ENCODE results near the gene NECTIN1. TPM values are rescaled to one million over a fixed set of nuclear protein-coding genes. Genes with fewer than 3 reads are reported as not detected.

NECTIN1 gene
- total RNA-seq, 2 experiments from 2014 or later = 5.8 to 14.3 TPM

GRCh38 chr11:119635041-119635740, 93.8 kb downstream of the NECTIN1 start:
- H3K9me2 ChIP-seq (ENCODE audit: insufficient read depth, low read length) = no peaks in the 10 kb centered on the region
- DNase-seq (ENCODE audit: low spot score) = no peak
- no peak overlapping the region for H3K4me3 ChIP-seq (ENCODE audit: low read depth, low read length, poor library complexity, severe bottlenecking)
- H3K9me3 ChIP-seq (ENCODE audit: low read length) = no peaks in the 10 kb centered on the region
- BruUV-seq (replicated peaks) = no TSS peak
- no peaks in the 10 kb centered on the region for H4K20me1 ChIP-seq (ENCODE audit: insufficient read depth, low read length)
- H3K27ac ChIP-seq (ENCODE audit: low read depth, low read length, poor library complexity, severe bottlenecking) = no peak overlapping the region
- H3K4me2 ChIP-seq (ENCODE audit: low read length) = no peak overlapping the region
- ChIA-PET POLR2A (no interaction called here), CTCF (ENCODE audit: unreplicated experiment) (no interaction called here)
- H3K4me1 ChIP-seq (ENCODE audit: insufficient read depth, low read length, poor library complexity, severe bottlenecking) = no peaks in the 10 kb centered on the region
- intact Hi-C loops (cut with micrococcal nuclease; ENCODE audit: unreplicated experiment) = no loop called here
- H3K36me3 ChIP-seq (ENCODE audit: insufficient read depth, low read length) = no peaks in the 10 kb centered on the region
- TF ChIP-seq EZH2phosphoT487 (IDR thresholded peaks at IDR 0.05; ENCODE audit: borderline replicate concordance, low read depth, low read length) (no peak), CTCF (conservative IDR thresholded peaks at IDR 0.05; ENCODE audit: low read length) (no peak)
- H2AFZ ChIP-seq (ENCODE audit: low read length) = no peak overlapping the region
- no peaks in the 10 kb centered on the region for H3K79me2 ChIP-seq (ENCODE audit: insufficient read depth, low read depth, low read length)

DNA sequence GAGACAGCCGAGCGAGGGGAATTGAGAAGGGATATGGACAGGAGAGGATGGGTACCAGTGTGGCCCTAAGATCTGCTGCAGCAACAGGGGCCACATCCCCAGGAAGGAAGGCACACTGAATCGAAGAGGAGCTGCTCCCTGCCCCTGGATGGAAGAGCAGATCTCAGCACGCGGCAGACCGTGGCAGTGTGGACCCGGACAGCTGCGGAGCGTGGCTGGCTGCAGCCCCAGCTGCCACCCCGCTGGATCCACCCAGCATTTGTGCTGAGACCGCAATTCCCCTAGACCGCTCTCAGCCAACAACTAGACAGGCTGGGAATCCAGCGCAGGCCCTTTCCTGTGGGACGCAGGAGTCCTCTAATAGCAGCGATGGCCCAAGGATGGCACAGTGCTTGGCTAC, 94.7 kb downstream of the NECTIN1 start:
- Histone ChIP-seq H3K4me3 (ENCODE audit: low read depth, low read length, poor library complexity, severe bottlenecking) (no peak overlapping the region), H3K9me2 (ENCODE audit: insufficient read depth, low read length) (no peaks in the 10 kb centered on the region), H3K9me3 (ENCODE audit: low read length) (no peaks in the 10 kb centered on the region), H3K27ac (ENCODE audit: low read depth, low read length, poor library complexity, severe bottlenecking) (no peak overlapping the region), H3K4me2 (ENCODE audit: low read length) (no peak overlapping the region), H2AFZ (ENCODE audit: low read length) (no peak overlapping the region), H4K20me1 (ENCODE audit: insufficient read depth, low read length) (no peaks in the 10 kb centered on the region), H3K36me3 (ENCODE audit: insufficient read depth, low read length) (no peaks in the 10 kb centered on the region), H3K4me1 (ENCODE audit: insufficient read depth, low read length, poor library complexity, severe bottlenecking) (no peaks in the 10 kb centered on the region), H3K79me2 (ENCODE audit: insufficient read depth, low read depth, low read length) (no peaks in the 10 kb centered on the region)
- ChIA-PET CTCF (ENCODE audit: unreplicated experiment) (no interaction called here), POLR2A (no interaction called here)
- intact Hi-C loops (cut with micrococcal nuclease; ENCODE audit: unreplicated experiment) = no loop called here
- BruUV-seq (replicated peaks) = no TSS peak
- TF ChIP-seq EZH2phosphoT487 (IDR thresholded peaks at IDR 0.05; ENCODE audit: borderline replicate concordance, low read depth, low read length) (no peak), CTCF (conservative IDR thresholded peaks at IDR 0.05; ENCODE audit: low read length) (no peak)
- DNase-seq (ENCODE audit: low spot score) = no peak

GRCh38 chr11:119629834-119630624, 99.0 kb downstream of the NECTIN1 start:
- intact Hi-C loops (cut with micrococcal nuclease; ENCODE audit: unreplicated experiment) = no loop called here
- Histone ChIP-seq H3K9me3 (ENCODE audit: low read length) (no peaks in the 10 kb centered on the region), H3K4me3 (ENCODE audit: low read depth, low read length, poor library complexity, severe bottlenecking) (no peak overlapping the region), H3K36me3 (ENCODE audit: insufficient read depth, low read length) (no peaks in the 10 kb centered on the region), H3K9me2 (ENCODE audit: insufficient read depth, low read length) (no peaks in the 10 kb centered on the region), H3K27ac (ENCODE audit: low read depth, low read length, poor library complexity, severe bottlenecking) (no peak overlapping the region), H3K4me2 (ENCODE audit: low read length) (no peak overlapping the region), H3K4me1 (ENCODE audit: insufficient read depth, low read length, poor library complexity, severe bottlenecking) (peaks cover 10% of the 10 kb centered on the region), H2AFZ (ENCODE audit: low read length) (no peak overlapping the region), H4K20me1 (ENCODE audit: insufficient read depth, low read length) (no peaks in the 10 kb centered on the region), H3K79me2 (ENCODE audit: insufficient read depth, low read depth, low read length) (no peaks in the 10 kb centered on the region)
- ChIA-PET CTCF (ENCODE audit: unreplicated experiment) (interaction anchor here (0.6 kb wide), 1 partner anchor 163 kb away, joined by 4 read pairs; no protein-coding TSS in a partner anchor), POLR2A (no interaction called here)
- DNase-seq (ENCODE audit: low spot score) = no peak
- TF ChIP-seq EZH2phosphoT487 (IDR thresholded peaks at IDR 0.05; ENCODE audit: borderline replicate concordance, low read depth, low read length) = no peak
- no peak for TF ChIP-seq CTCF (conservative IDR thresholded peaks at IDR 0.05; ENCODE audit: low read length)
- BruUV-seq (replicated peaks) = no TSS peak

Measured in OCI-LY7 (cell line).